ENCODE measurements around the gene SYNJ2.
"Not testable (repeated sequence)": the region's sequence is repeated elsewhere in the genome, so short reads cannot be mapped to it uniquely, and the experiment has no call there.

The SYNJ2 gene

GRCh38 chr6:157946865-157947532, 34.7 kb upstream of the SYNJ2 start:
- Mint-ChIP-seq H3K4me3 (no peak overlapping the region), H3K4me1 (peaks cover 11% of the 10 kb centered on the region), H3K27ac (peak overlapping the region; percentile 42), H3K9me3 (peaks cover 10% of the 10 kb centered on the region), H3K36me3 (peaks cover 49% of the 10 kb centered on the region), H3K27me3 (no peaks in the 10 kb centered on the region)
- ATAC-seq: peak; percentile 57

DNA sequence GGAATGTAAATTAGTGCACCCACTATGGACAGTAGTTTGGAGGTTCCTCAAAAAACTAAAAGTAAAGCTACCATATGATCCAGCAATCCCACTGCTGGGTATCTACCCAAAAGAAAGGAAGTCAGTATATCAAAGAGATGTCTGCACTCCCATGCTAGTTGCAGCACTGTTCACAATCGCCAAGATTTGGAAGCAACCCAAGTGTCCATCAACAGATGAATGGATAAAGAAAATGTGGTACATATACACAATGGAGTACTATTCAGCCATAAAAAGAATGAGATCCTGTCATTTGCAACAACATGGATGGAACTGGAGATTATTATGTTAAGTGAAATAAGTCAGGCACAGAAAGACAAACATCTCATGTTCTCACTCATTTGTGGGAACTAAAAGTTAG, 30.8 kb upstream of the SYNJ2 start:
- H3K9me3 Mint-ChIP-seq, H3K27ac Mint-ChIP-seq, H3K4me3 Mint-ChIP-seq, ATAC-seq: not testable (repeated sequence)
- Mint-ChIP-seq H3K36me3 (peaks cover 15% of the 10 kb centered on the region), H3K4me1 (peaks cover 11% of the 10 kb centered on the region), H3K27me3 (peaks cover 18% of the 10 kb centered on the region)

DNA sequence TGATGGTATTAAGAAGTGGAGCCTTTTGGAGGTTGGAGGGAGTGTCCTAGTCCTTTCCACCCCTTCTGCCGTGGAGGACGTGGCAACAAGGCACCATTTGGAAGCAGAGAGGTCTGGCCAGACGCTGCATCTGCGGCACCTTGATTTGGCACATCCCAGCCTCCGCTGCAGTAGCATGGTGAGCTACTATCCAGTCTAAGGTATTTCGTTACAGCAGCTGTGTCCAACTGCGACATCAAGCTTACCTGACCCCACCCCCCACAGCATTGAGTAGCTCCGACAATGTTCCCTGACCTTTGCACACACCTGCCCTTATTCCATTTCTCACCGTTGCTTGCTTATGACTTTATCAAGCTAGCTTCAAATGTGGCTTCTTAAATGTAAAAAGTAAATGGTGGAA, 29.8 kb upstream of the SYNJ2 start:
- H3K4me3 Mint-ChIP-seq: no peak overlapping the region
- ATAC-seq: no peak

DNA sequence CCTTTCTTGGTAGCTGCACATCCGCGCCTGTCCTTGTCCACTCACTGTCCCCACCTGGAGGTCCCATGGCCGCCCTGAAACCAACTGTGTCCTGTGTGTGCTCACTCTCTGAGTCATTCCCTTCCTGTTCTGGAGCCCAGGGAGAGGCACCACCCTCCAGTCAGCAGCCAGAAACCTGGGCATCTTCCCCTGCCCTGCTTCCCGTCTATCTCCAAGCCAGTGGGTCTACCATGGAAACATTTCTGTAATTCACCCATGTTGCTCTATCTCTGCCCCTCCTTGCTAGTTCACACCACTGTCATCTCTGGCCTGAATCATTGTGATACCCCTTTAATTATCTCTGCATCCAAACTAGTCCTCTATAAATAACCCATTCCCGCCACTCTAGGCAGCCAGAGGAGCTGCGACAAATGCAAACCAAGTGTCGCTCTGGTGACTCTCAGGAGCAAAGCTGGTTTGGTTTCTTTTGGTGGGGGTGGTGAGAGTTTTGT, 28.8 kb upstream of the SYNJ2 start:
- no peak overlapping the region for H3K27ac Mint-ChIP-seq

More for the DNA sequence above, 29.8 kb upstream of the SYNJ2 start:
- Mint-ChIP-seq H3K27ac (no peak overlapping the region), H3K4me1 (peaks cover 3% of the 10 kb centered on the region), H3K9me3 (peaks cover 10% of the 10 kb centered on the region), H3K36me3 (peaks cover 6% of the 10 kb centered on the region), H3K27me3 (peaks cover 18% of the 10 kb centered on the region)

GRCh38 chr6:157953580-157954091, 28.0 kb upstream of the SYNJ2 start:
- Mint-ChIP-seq H3K9me3 (peaks cover 9% of the 10 kb centered on the region), H3K27ac (peak overlapping the region; percentile 30), H3K4me1 (no peaks in the 10 kb centered on the region), H3K4me3 (no peak overlapping the region), H3K36me3 (peaks cover 5% of the 10 kb centered on the region), H3K27me3 (peaks cover 18% of the 10 kb centered on the region)
- no peak for ATAC-seq

More for the DNA sequence above, 28.8 kb upstream of the SYNJ2 start:
- no peak overlapping the region for H3K4me3 Mint-ChIP-seq
- no peak for ATAC-seq
- peaks cover 6% of the 10 kb centered on the region for H3K36me3 Mint-ChIP-seq
- no peaks in the 10 kb centered on the region for H3K4me1 Mint-ChIP-seq
- H3K9me3 Mint-ChIP-seq: peaks cover 10% of the 10 kb centered on the region
- H3K27me3 Mint-ChIP-seq: peaks cover 18% of the 10 kb centered on the region

DNA sequence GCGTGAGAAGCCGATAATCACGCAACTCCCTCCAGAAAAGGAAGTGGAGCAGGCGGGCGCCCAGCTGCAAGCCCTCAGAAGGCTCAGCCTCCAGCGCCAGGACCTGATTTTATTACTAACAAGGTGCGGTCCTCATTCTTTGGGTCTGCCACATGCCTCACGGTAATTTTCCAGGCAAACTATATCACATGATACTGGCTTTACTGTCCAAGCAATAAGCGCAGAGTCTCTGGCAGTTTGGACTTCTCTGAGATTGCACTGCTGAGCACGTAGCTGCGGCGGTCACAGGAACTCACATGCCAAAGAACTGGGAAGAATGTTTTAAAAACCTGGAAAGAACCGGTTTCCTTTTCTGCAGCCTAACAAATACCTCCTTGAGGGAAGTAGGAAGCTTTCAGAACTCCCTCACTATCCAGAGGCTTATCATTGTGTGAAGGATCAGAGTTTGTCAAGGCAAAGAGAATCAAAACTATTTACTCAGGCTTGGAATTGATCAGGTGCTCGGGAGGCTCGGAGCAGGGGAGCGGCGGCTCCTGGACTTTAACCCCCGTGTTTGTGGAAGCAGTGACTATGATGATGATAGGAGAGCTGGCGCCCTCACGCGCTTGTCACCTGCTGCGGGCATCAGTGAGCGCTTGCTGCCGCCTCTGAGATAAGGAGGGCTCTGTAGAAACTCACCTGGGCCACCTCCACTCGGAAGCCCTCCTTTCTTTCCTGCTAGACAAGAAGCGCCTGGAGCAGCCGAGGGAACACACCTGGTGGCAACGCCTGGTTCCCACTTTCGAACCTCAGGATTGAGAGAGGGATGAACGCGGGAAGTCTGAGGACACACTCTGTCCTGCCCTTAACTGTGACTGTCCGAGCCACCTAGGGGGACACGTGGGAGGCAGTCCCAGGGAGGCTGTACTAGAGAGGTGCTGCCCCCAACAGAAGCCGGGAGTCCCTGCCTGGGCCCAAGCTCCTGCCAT, 27.2 kb upstream of the SYNJ2 start:
- Mint-ChIP-seq H3K36me3 (peaks cover 10% of the 10 kb centered on the region), H3K9me3 (peaks cover 15% of the 10 kb centered on the region), H3K27me3 (peaks cover 18% of the 10 kb centered on the region), H3K27ac (peak overlapping the region; percentile 30), H3K4me1 (no peaks in the 10 kb centered on the region), H3K4me3 (no peak overlapping the region)
- peak; percentile 20 for ATAC-seq

DNA sequence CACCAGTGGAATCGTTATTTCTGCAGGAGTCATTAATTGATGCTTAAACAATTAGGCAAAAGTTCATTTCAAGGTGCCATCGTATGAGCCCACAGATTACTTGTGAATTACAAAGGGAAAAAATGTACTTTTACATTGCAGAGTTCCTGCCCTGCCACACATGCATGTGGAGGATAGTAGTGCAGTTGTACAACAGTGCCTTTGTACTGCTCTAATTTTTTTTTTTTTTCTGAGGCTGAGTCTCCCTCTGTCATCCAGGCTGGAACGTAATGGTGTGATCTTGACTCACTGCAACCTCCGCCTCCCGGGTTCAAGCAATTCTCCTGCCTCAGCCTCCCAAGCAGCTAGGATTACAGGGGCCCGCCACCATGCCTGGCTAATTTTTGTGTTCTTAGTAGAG, 26.0 kb upstream of the SYNJ2 start:
- Mint-ChIP-seq H3K4me3 (no peak overlapping the region), H3K4me1 (no peaks in the 10 kb centered on the region), H3K27ac (no peak overlapping the region), H3K36me3 (peaks cover 18% of the 10 kb centered on the region), H3K9me3 (peaks cover 18% of the 10 kb centered on the region), H3K27me3 (peaks cover 26% of the 10 kb centered on the region)
- ATAC-seq: no peak

DNA sequence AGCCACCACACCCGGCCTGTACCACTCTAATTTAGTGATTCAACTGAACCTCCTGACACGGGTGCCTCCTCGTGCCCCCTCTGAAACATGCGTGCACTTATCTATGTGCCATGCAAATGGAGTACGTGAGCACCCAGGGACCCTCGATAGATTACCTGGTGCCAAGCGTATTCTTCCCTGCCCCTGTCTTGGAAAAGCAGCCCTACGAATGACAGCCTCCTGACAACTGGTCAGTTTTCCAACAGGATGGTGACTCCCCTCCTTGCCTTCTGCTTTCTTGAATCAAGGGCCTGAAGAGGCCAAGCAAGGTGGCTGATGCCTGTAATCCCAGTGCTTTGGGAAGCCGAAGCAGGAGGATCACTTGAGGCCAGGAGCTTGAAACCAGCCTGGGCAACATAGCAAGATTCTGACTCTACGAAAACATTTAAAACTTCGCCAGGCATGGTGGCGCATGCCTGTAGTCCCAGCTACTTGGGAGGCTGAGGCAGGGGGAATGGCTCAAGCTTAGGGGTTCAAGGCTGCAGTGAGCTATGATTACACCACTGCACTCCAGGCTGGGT, 25.4 kb upstream of the SYNJ2 start:
- Mint-ChIP-seq H3K4me3 (no peak overlapping the region), H3K36me3 (peaks cover 18% of the 10 kb centered on the region), H3K9me3 (peaks cover 14% of the 10 kb centered on the region), H3K27me3 (peaks cover 26% of the 10 kb centered on the region), H3K4me1 (no peaks in the 10 kb centered on the region), H3K27ac (no peak overlapping the region)
- no peak for ATAC-seq

- peaks cover 18% of the 10 kb centered on the region for H3K36me3 Mint-ChIP-seq
- H3K4me1 Mint-ChIP-seq: no peaks in the 10 kb centered on the region
- H3K9me3 Mint-ChIP-seq: peaks cover 14% of the 10 kb centered on the region
- no peak overlapping the region for H3K27ac Mint-ChIP-seq
- H3K4me3 Mint-ChIP-seq: no peak overlapping the region
- no peak for ATAC-seq
- H3K27me3 Mint-ChIP-seq: peaks cover 13% of the 10 kb centered on the region
Observed at GRCh38 chr6:157959451-157960227, 22.0 kb upstream of the SYNJ2 start.

- Mint-ChIP-seq H3K4me3 (no peak overlapping the region), H3K4me1 (no peaks in the 10 kb centered on the region), H3K36me3 (peaks cover 18% of the 10 kb centered on the region), H3K9me3 (peaks cover 14% of the 10 kb centered on the region), H3K27me3 (peaks cover 8% of the 10 kb centered on the region), H3K27ac (no peak overlapping the region)
- ATAC-seq: no peak
Observed at GRCh38 chr6:157961153-157961831, 20.4 kb upstream of the SYNJ2 start.

DNA sequence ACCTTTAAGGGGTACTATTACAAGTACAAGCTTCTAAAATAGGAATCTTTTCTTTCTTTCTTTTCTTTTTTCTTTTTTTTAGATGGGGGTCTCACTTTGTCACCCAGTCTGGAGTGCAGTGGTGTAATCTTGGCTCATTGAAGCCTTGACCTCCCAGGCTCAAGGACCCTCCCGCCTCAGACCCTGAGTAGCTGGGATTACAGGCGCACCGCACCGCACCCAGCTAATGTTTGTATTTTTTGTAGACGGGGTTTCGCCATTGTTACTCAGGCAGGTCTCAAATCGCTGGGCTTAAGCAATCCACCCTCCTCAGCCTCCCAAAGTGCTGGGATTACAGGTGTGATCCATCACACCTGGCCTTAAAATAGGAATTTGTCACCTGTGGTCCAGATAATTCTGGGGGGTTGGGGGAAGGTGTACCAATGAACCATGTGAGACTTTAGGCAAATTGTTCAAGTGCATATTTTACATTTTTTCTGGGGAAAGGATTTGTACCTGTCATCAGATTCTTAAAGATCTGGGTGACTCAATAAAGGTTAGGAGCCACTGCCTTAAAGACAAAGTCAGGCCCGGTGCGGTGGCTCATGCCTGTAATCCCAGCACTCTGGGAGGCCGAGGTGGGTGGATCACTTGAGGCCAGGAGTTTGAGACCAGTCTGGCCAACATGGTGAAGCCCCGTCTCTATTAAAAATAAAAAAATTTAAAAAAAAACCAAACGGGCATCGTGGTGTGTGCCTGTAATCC, 19.7 kb upstream of the SYNJ2 start:
- no peaks in the 10 kb centered on the region for H3K4me1 Mint-ChIP-seq
- H3K4me3 Mint-ChIP-seq: no peak overlapping the region
- H3K27me3 Mint-ChIP-seq: peaks cover 8% of the 10 kb centered on the region
- no peak for ATAC-seq
- H3K36me3 Mint-ChIP-seq: peaks cover 18% of the 10 kb centered on the region
- no peak overlapping the region for H3K27ac Mint-ChIP-seq
- peaks cover 14% of the 10 kb centered on the region for H3K9me3 Mint-ChIP-seq

DNA sequence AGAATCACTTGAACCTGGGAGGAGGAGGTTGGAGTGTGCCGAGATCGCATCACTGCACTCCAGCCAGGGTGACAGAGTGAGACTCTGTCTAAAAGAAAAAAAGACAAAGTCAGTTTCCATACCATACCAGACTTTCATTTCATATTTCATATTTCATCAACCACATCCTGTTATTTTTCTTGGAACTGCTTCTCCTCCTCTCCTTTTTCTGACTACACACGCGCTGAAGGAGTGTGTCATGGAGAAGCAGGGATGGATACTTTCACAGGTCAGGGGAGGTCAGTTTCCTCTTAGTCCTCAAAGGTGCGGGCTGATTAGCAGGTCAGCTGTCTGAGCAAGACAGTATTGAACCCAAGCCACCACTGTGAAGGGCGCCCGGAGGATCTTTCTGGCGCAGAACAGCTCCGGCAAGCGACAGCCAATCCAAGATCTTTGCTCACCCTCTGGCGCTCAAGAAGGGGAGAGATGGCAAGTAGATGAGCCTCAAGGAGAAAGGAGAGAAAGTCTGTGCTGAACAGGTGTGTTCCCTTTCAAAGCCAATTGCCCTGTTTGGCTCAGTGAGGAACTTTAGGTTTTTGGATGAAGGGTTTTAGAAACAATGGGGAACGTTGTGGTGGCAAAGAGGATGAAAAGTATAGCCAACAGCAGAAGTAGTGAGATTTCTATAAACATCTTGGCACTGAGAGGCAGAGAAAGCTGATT, 18.9 kb upstream of the SYNJ2 start:
- Mint-ChIP-seq H3K9me3 (peaks cover 14% of the 10 kb centered on the region), H3K4me1 (no peaks in the 10 kb centered on the region), H3K36me3 (peaks cover 18% of the 10 kb centered on the region), H3K27me3 (peaks cover 8% of the 10 kb centered on the region), H3K4me3 (no peak overlapping the region), H3K27ac (no peak overlapping the region)
- no peak for ATAC-seq

GRCh38 chr6:157964100-157964499, 17.6 kb upstream of the SYNJ2 start:
- H3K4me1 Mint-ChIP-seq: no peaks in the 10 kb centered on the region
- ATAC-seq: no peak
- H3K36me3 Mint-ChIP-seq: peaks cover 11% of the 10 kb centered on the region
- H3K4me3 Mint-ChIP-seq: no peak overlapping the region
- H3K27ac Mint-ChIP-seq: no peak overlapping the region
- H3K9me3 Mint-ChIP-seq: peaks cover 8% of the 10 kb centered on the region
- H3K27me3 Mint-ChIP-seq: peaks cover 8% of the 10 kb centered on the region

Measured in stimulated activated memory B cell treated with anti-CD40 and anti-IgM and Interleukin-4, amounts not matched to agents 10 μg/mL and 1 μg/mL and 100 μg/mL, for 72 hours (primary cell).